Activated naive CD8-positive, alpha-beta T cell treated with anti-CD3 and anti-CD28 coated beads, Interleukin-2, amount 50 U/mL, for 24 hours (primary cell): ENCODE results near the gene SET.

Source experiments
- ATAC-seq: fragments of 150-1000 bp; cut with Tn5 transposase; one replicate; pipeline ENCODE4 v1.10.0; 2021
- DNase-seq: peaks from one replicate; pipeline ENCODE4 v3.0.0; 2021
- H3K27ac Mint-ChIP-seq: one replicate; pipeline ENCODE4 v1.8.0; 2021; ENCODE audit warnings: mild to moderate bottlenecking, mixed read lengths
- H3K27me3 Mint-ChIP-seq: one replicate; pipeline ENCODE4 v1.8.0; 2021; ENCODE audit warnings: mixed read lengths
- H3K36me3 Mint-ChIP-seq: one replicate; pipeline ENCODE4 v1.8.0; 2021; ENCODE audit warnings: low read depth, mixed read lengths
- H3K4me1 Mint-ChIP-seq: one replicate; pipeline ENCODE4 v1.8.0; 2021; ENCODE audit warnings: mixed read lengths
- H3K4me3 Mint-ChIP-seq: one replicate; pipeline ENCODE4 v1.8.0; 2021; ENCODE audit warnings: mild to moderate bottlenecking, moderate library complexity, mixed read lengths
- H3K9me3 Mint-ChIP-seq: one replicate; pipeline ENCODE4 v1.8.0; 2021; ENCODE audit warnings: mixed read lengths

Gene SET

DNA sequence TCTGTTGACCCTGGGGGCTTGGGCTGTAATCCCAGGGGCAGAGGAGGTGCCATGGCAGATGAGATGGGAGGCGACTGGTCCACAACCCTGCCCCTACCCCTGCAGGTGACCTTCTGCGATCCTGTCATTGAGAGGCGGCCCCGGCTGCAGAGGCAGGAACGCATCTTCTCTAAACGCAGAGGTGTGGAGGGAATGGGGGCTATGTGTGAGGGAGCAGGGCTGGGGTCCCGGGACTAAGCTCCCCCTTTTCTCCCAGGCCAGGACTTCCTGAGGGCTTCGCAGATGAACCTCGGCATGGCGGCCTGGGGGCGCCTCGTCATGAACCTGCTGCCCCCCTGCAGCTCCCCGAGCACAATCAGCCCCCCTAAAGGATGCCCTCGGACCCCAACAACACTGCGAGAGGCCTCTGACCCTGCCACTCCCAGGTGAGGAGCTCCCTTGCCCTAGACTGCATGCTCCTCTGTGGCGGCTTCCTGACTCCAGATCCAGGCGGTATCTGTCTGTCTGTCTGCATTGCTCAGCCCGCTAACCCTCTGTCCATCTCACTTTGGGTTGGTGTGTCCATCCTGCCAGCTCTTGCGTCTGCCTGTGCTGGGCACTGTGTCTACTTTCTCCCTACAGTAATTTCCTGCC lies 25.0 kb downstream of the SET start:
- no peak overlapping the region for H3K4me3 Mint-ChIP-seq
- no peak overlapping the region for H3K27ac Mint-ChIP-seq
- no peaks in the 10 kb centered on the region for H3K36me3 Mint-ChIP-seq
- H3K27me3 Mint-ChIP-seq, result no peaks in the 10 kb centered on the region
- DNase-seq (no peak), ATAC-seq (no peak)
- no peaks in the 10 kb centered on the region for H3K9me3 Mint-ChIP-seq
- no peaks in the 10 kb centered on the region for H3K4me1 Mint-ChIP-seq

DNA sequence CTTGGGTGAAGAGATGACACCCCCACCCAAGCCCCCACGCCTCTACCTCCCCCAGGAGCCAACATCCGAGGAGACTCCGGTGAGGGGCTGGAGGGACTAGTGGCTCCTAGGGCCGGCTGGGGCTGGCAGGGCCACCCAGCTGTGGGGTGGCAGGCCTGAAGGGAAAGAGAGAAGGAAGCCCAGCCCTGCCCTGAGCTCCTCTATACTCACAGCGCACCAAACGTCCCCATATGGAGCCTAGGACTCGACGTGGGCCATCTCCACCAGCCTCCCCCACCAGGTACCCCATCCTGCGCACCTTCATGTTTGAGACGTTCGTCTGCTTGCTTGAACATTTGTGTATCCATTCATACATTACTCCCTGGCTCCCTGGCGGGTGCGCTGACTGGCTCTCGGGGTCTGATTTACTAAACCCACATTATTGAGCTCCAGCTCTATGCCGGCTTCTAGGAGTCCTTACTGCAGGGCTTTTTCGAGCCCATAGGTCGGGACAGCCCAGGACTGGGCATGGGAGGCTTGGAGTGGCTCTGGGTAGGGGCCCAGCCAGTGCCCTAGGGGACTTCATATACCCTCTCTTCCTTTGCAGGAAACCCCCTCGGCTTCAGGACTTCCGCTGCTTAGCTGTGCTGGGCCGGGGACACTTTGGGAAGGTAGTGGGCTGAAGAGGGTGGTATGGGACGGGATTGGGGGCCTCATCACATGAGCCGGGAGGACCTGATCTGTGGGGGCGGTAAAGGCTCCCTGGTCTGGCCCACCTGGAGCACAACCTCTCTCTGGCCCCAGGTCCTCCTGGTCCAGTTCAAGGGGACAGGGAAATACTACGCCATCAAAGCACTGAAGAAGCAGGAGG lies 25.8 kb downstream of the SET start:
- Mint-ChIP-seq H3K36me3 (no peaks in the 10 kb centered on the region), H3K27ac (no peak overlapping the region), H3K9me3 (no peaks in the 10 kb centered on the region), H3K4me1 (no peaks in the 10 kb centered on the region), H3K4me3 (no peak overlapping the region), H3K27me3 (no peaks in the 10 kb centered on the region)
- ATAC-seq (no peak), DNase-seq (no peak)

GRCh38 chr9:128715436-128715750 lies 26.4 kb downstream of the SET start:
- H3K4me3 Mint-ChIP-seq, result no peak overlapping the region
- DNase-seq (no peak), ATAC-seq (no peak)
- H3K36me3 Mint-ChIP-seq, result no peaks in the 10 kb centered on the region
- no peaks in the 10 kb centered on the region for H3K27me3 Mint-ChIP-seq
- no peaks in the 10 kb centered on the region for H3K9me3 Mint-ChIP-seq
- no peaks in the 10 kb centered on the region for H3K4me1 Mint-ChIP-seq
- H3K27ac Mint-ChIP-seq, result no peak overlapping the region

GRCh38 chr9:128716581-128717254 lies 27.7 kb downstream of the SET start:
- Mint-ChIP-seq H3K9me3 (no peaks in the 10 kb centered on the region), H3K27ac (no peak overlapping the region), H3K4me3 (no peak overlapping the region), H3K36me3 (no peaks in the 10 kb centered on the region), H3K27me3 (no peaks in the 10 kb centered on the region), H3K4me1 (no peaks in the 10 kb centered on the region)
- no peak for DNase-seq
- no peak for ATAC-seq

- Mint-ChIP-seq H3K36me3 (no peaks in the 10 kb centered on the region), H3K4me1 (peaks cover 10% of the 10 kb centered on the region), H3K27ac (no peak overlapping the region), H3K9me3 (no peaks in the 10 kb centered on the region), H3K4me3 (no peak overlapping the region), H3K27me3 (no peaks in the 10 kb centered on the region)
- ATAC-seq (no peak), DNase-seq (no peak)
Measured at GRCh38 chr9:128718047-128718446, 29.0 kb downstream of the SET start.

- Mint-ChIP-seq H3K36me3 (no peaks in the 10 kb centered on the region), H3K4me3 (no peak overlapping the region), H3K27ac (no peak overlapping the region), H3K4me1 (peaks cover 11% of the 10 kb centered on the region), H3K27me3 (no peaks in the 10 kb centered on the region), H3K9me3 (no peaks in the 10 kb centered on the region)
- ATAC-seq (no peak), DNase-seq (no peak)
Measured at GRCh38 chr9:128718475-128718874, 29.5 kb downstream of the SET start.

DNA sequence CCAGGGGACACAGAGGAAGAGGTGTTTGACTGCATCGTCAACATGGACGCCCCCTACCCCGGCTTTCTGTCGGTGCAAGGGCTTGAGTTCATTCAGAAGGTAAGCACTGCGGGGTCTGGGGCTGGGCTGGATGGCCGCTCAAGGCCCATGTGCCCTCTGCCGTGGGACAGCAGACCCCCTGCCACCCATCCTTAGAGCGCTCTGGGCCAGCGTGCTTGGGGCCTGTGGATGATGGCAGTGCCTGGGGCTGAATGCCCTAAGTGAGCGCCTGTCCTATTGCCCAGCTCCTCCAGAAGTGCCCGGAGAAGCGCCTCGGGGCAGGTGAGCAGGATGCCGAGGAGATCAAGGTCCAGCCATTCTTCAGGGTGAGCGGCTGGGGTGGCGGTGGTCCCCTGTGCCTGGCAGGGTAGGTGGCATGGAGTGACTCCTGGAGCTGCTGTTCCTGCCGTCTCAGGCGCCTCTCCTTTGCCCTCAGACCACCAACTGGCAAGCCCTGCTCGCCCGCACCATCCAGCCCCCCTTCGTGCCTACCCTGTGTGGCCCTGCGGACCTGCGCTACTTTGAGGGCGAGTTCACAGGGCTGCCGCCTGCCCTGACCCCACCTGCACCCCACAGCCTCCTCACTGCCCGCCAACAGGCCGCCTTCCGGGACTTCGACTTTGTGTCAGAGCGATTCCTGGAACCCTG lies 31.0 kb downstream of the SET start:
- Mint-ChIP-seq H3K4me1 (peaks cover 21% of the 10 kb centered on the region), H3K4me3 (no peak overlapping the region), H3K27me3 (no peaks in the 10 kb centered on the region), H3K36me3 (no peaks in the 10 kb centered on the region), H3K9me3 (no peaks in the 10 kb centered on the region), H3K27ac (no peak overlapping the region)
- ATAC-seq, result no peak
- no peak for DNase-seq

GRCh38 chr9:128720841-128721486 lies 31.9 kb downstream of the SET start:
- ATAC-seq, result no peak
- Mint-ChIP-seq H3K4me3 (no peak overlapping the region), H3K36me3 (no peaks in the 10 kb centered on the region), H3K9me3 (no peaks in the 10 kb centered on the region), H3K27me3 (no peaks in the 10 kb centered on the region), H3K27ac (no peak overlapping the region), H3K4me1 (peaks cover 27% of the 10 kb centered on the region)
- no peak for DNase-seq

DNA sequence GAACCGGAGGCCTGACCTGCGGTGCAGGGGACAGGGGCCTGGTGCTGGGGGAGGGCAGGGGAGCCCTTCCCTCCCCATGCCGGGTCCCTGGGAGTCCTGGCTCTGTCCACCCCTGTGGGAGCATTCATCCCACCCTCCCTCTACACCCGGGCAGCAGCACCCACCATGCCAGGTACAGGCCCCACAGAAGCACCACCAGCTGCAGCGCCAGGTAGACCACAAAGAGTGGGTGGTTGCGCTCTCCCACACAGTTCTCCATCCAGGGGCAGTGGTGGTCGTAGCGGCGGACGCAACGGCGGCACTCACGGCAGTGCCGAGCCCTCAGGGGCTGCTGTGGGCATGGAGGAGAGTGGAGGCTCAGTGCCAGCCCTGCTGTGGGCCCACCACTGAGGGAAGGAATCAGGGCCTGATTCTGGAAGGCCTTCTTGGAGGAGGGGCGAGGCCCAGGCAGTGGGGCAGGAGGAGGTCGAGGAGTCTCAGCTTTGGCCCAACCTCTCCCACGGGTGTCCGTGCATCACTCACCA lies 32.5 kb downstream of the SET start:
- H3K4me3 Mint-ChIP-seq, result no peak overlapping the region
- ATAC-seq (no peak), DNase-seq (no peak)
- no peak overlapping the region for H3K27ac Mint-ChIP-seq
- no peaks in the 10 kb centered on the region for H3K27me3 Mint-ChIP-seq
- peaks cover 31% of the 10 kb centered on the region for H3K4me1 Mint-ChIP-seq
- no peaks in the 10 kb centered on the region for H3K36me3 Mint-ChIP-seq
- no peaks in the 10 kb centered on the region for H3K9me3 Mint-ChIP-seq

DNA sequence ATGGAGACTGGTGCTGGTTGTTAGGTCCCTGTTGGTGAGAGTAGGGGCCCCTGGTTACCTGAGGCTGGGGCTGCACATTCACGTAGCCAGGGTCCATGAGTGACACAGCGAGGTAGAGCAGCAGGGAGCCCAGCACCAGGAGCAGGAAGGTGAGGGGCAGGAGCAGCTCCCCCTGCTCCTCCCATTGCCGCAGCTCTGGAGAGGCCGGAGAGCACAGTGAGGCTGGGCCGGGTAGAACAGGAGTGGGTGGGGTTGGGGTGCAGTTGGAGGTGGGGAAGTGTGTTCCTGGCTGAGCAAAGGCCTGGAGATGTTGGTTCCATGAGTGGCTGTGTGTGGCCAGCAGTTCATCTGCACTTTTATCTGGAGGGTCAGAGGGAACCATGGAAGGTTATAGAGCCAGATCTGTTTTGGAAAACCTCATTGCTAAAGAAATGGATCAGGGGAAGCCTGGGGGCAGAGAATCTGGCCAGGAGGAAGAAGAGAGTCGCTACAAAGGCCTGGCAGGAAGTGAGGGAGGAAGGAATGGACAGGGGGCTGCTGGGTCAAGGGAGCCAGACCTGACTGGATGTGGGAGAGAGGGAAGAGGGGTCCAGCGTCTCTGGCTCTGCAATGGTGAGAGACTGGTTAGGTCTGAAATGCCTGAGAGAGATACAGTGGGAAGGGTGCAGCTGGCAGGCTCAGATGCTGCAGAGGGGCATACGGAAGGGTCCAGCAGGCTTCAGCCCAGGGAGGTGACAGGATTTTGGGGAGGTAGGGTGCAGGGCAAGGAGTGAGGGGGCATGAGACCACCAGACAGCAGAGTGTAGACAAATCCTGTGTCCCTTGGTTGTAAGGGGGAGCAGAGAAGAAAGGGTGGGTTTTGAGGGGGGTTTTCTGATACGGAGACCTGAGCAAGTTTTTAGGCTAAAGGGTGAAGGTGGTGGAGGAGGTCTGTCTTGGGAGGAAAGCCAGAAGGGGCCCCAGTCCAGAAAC lies 33.6 kb downstream of the SET start:
- ATAC-seq, result no peak
- H3K27me3 Mint-ChIP-seq, result no peaks in the 10 kb centered on the region
- DNase-seq, result no peak
- H3K36me3 Mint-ChIP-seq, result no peaks in the 10 kb centered on the region
- H3K4me1 Mint-ChIP-seq, result peaks cover 40% of the 10 kb centered on the region
- H3K4me3 Mint-ChIP-seq, result peak overlapping the region; percentile 90
- peak overlapping the region; percentile 88 for H3K27ac Mint-ChIP-seq
- no peaks in the 10 kb centered on the region for H3K9me3 Mint-ChIP-seq

- Mint-ChIP-seq H3K27me3 (no peaks in the 10 kb centered on the region), H3K4me1 (peaks cover 44% of the 10 kb centered on the region), H3K27ac (peak overlapping the region; percentile 88), H3K9me3 (no peaks in the 10 kb centered on the region), H3K4me3 (peak overlapping the region; percentile 90), H3K36me3 (no peaks in the 10 kb centered on the region)
- DNase-seq, result no peak
- no peak for ATAC-seq
Measured at GRCh38 chr9:128723352-128723865, 34.4 kb downstream of the SET start.

GRCh38 chr9:128723866-128724743 lies 35.1 kb downstream of the SET start, which contains the start of gene ZDHHC12:
TSS of gene ZDHHC12 (minus strand) at chr9:128724127. CDS start at chr9:128724093, 34 bp downstream.
- H3K36me3 Mint-ChIP-seq, result no peaks in the 10 kb centered on the region
- DNase-seq (peak; percentile 99), ATAC-seq (peak; percentile 98)
- no peaks in the 10 kb centered on the region for H3K27me3 Mint-ChIP-seq
- H3K4me1 Mint-ChIP-seq, result peaks cover 44% of the 10 kb centered on the region
- no peaks in the 10 kb centered on the region for H3K9me3 Mint-ChIP-seq
- peak within 1 kb of the TSS; percentile 90 for H3K27ac Mint-ChIP-seq
- peak within 1 kb of the TSS; percentile 90 for H3K4me3 Mint-ChIP-seq
